OCI-LY1 (cell line): ENCODE results near the gene RHBDF1.

ENCODE experiments used
- EZH2 ChIP-seq: fragments of 200-600 bp; sonication (generic), shearing (Covaris generic); IDR thresholded peaks from 2 replicates; pipeline ENCODE4 v1.8.0; 2017; ENCODE audit warnings: borderline replicate concordance, mixed run types, mild to moderate bottlenecking, antibody characterized with exemption, low read length, moderate library complexity, mixed read lengths
- TF ChIP-seq, protein P1 (sequence below): fragments of 200-600 bp; sonication (generic), shearing (Covaris generic); IDR thresholded peaks from 2 replicates; pipeline ENCODE4 v1.5.1; 2017; ENCODE audit warnings: mild to moderate bottlenecking, antibody characterized with exemption, low read length, moderate library complexity, mixed read lengths

DNA sequence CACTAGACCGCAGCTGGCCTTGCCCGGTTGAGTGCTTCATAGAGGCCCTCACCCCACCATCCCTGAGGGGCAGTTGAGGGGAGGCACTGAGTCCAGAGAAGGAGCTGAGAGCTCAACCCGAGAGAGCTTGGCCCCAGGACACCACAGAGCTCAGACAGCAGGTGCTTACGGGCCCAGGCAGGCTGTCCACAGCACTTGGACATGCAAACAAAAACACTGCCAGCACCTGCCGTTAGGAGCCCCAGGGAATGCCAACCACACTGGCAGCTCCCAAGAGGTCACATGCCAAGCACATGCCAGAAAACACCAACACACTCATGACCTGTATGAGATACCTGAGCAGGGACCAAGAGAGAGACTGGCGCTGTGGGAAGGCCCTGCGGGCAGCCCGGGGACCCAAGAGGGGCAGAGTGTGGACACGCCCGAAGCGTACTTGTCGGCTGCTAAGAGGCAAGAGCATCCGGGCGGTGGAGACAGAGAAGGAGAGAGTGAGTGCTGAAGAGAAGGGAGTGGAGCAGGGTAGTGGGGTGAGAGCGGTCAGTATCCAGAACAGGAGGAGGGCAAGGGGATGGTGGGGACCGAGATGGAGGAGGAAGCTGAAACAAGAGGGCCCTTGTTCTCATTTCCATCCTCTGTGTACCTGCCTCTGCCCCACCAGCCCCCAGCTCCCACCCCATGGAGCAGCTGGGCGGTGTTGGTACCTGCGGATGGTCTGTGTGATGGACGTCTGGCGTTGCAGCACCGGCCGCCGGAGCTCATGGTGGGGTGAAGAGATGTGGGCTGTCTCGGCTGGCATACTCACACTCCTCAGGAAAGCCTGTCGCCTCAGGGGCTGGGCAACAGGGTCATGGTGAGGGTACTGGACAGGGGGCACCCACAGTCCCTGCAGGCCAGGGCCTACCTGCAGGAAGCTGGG lies 8.2 kb downstream of the RHBDF1 start:
- TF ChIP-seq, protein P1, sequence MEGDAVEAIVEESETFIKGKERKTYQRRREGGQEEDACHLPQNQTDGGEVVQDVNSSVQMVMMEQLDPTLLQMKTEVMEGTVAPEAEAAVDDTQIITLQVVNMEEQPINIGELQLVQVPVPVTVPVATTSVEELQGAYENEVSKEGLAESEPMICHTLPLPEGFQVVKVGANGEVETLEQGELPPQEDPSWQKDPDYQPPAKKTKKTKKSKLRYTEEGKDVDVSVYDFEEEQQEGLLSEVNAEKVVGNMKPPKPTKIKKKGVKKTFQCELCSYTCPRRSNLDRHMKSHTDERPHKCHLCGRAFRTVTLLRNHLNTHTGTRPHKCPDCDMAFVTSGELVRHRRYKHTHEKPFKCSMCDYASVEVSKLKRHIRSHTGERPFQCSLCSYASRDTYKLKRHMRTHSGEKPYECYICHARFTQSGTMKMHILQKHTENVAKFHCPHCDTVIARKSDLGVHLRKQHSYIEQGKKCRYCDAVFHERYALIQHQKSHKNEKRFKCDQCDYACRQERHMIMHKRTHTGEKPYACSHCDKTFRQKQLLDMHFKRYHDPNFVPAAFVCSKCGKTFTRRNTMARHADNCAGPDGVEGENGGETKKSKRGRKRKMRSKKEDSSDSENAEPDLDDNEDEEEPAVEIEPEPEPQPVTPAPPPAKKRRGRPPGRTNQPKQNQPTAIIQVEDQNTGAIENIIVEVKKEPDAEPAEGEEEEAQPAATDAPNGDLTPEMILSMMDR, result no peak
- TF ChIP-seq EZH2, result no peak
